GM12874 (cell line): ENCODE measurements around the gene ASXL3.

Experiments
- TF ChIP-seq, protein P1 (sequence below): IDR thresholded peaks from 2 replicates; pipeline ENCODE4 v1.5.1; 2011; ENCODE audit warnings: low read depth, mild to moderate bottlenecking, control low read depth, low read length, moderate library complexity; ENCODE audit not compliant: insufficient read depth

ASXL3 gene

GRCh38 chr18:33699372-33699771 is 121.4 kb downstream of the ASXL3 start:
- TF ChIP-seq, protein P1, sequence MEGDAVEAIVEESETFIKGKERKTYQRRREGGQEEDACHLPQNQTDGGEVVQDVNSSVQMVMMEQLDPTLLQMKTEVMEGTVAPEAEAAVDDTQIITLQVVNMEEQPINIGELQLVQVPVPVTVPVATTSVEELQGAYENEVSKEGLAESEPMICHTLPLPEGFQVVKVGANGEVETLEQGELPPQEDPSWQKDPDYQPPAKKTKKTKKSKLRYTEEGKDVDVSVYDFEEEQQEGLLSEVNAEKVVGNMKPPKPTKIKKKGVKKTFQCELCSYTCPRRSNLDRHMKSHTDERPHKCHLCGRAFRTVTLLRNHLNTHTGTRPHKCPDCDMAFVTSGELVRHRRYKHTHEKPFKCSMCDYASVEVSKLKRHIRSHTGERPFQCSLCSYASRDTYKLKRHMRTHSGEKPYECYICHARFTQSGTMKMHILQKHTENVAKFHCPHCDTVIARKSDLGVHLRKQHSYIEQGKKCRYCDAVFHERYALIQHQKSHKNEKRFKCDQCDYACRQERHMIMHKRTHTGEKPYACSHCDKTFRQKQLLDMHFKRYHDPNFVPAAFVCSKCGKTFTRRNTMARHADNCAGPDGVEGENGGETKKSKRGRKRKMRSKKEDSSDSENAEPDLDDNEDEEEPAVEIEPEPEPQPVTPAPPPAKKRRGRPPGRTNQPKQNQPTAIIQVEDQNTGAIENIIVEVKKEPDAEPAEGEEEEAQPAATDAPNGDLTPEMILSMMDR, result no peak

- TF ChIP-seq, protein P1, result no peak
These were observed 122.5 kb downstream of the ASXL3 start for GRCh38 chr18:33700513-33700976.

DNA sequence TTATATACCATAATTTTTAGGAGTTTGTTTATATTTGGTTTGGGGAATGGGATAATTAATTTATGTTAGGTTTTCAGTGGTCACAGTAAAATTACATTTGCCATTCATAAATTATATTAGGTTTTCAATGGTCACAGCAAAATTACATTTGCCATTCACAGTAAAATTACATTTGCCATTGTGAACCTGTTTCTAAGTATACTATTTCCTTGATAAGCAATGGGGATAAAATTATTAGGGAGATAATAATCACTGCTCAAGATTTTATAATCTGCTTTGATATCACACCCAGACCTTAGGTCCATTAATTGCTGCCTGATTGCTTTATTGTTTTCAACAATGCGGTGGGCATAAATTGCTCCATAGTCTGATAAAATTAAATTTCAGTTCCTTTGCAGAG is 124.6 kb downstream of the ASXL3 start:
- TF ChIP-seq, protein P1, result no peak

- TF ChIP-seq, protein P1, result no peak
These were observed 128.4 kb downstream of the ASXL3 start for GRCh38 chr18:33706391-33706790.

- TF ChIP-seq, protein P1, result no peak
These were observed 130.9 kb downstream of the ASXL3 start for GRCh38 chr18:33708876-33709275.

- TF ChIP-seq, protein P1, result no peak
These were observed 132.2 kb downstream of the ASXL3 start for GRCh38 chr18:33710269-33710668.

DNA sequence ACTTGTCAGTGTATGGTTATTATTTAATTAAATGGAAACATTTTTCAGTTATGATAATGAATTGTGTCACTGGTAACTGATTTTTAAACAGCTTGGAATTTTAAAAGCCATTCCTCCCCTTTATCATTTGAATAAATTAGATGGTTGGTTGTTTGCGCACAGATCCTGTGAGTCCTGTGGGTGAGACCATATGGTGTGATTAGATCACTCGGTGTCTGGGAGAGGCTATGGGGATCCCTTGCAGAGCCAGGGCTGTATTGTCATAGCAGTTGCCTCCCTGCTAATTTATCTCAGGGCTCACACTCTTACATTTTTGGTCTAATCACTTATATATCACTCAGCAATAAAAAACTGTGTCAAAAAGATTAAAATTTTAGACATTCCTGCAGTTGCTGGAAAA is 133.5 kb downstream of the ASXL3 start:
- TF ChIP-seq, protein P1, result no peak
